Non-pigmented ciliary epithelial cell (primary cell): ENCODE measurements around the gene TMPRSS4.

ENCODE experiments used
- DNase-seq: peaks from one replicate; pipeline ENCODE4 v3.0.0-alpha.2; 2010; ENCODE audit warnings: low read depth

Gene TMPRSS4

DNA sequence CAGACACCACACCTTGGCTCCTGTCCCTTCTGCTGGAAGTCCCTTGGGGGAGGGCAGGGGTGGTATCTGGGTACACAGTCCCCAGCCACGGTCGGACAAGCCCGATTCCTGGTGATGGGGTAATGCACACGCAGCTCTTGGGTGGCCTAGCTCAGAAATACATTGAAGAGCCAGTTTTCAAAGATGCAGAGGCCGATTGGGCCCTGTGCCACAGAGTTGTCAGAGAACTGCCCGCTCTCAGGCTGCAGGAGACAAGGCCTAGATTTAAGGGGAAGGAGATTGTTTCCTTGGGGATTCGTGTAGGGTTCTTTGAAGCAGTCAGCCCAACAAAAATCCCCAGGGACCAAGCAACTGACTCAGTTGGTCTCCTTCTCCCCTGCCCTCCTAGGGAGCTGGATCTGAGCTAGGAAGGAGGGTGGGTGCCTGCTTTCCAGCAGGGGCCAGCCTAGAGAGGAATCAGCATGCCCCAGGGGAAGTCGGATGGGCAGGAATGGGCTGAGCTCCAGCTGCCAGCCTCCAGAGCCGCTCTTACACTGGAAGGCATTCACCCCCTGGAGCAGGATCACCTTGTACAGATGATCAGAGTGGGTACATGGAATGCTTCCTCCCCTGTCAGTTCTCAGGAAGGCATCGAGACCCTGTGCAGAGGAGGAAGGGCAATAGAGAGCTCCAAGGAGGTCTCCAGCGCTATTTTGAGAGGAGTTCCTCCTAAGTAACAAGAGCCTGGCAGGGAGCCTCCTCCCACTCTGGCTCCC is 79.1 kb downstream of the TMPRSS4 start:
- no peak for DNase-seq

DNA sequence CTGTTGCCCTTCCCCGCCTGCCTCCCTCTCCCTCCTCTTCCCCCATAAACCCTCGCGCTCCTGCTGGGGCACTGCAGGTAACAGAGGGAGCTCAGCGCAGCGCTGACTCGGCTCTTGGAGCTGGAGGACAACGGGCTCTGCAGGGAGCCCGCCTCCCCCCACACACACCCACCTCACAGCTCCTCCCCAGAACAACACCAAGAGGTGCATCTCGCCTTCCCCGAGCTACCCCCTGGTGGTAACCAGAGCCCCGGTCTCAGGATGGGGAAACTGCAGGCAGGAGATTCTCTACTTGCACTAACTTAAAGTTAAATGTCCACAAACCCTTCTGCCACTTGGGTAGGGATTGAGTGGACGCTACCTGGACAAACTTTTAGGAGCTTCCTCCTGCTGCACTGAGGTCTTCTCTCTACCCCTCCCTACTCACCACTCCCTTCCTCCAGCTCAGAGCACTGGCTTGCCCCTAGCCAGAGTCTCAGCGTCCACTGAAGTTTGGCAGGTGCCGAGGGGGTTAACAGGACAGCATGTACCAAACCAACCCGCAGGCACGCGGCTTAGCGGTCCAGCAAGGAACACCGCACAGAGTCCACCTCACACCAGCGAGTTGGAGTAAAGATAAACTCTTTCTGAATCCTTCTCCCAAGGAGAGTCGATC is 79.8 kb downstream of the TMPRSS4 start:
- no peak for DNase-seq

DNA sequence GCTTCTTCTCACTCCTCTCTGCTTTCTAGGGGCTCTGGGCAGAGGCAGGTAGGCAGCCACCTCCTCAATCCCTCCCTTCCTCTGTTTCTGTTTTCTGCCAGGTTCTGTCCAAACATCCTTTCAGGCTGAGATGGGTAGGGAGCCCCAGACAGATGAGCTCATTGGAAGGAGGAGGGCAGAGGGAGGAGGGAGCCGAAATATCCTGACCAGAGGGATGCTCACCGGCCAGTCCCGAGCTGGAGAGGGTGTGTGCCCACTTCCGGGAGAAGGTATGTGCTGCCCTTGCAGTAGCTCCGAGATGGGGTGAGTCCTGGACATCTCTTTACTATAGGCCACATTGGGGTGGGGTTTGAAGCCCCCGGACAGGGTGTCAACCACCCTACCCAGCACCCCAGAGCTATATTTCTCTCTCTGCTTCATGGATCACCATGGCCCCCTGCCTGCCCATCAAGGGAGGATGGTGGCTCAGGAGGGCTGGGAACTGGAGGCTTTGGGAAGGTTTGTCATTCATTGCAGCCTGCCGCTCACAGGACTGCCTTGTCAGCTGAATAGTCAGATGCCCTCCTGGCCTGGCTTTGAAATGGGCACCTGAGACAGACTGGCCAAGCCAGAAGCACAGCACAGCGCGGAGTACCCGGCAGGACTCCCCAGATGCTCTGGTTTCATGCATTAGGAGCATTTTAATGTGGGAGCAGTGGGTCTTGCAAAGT is 80.5 kb downstream of the TMPRSS4 start:
- no peak for DNase-seq

DNA sequence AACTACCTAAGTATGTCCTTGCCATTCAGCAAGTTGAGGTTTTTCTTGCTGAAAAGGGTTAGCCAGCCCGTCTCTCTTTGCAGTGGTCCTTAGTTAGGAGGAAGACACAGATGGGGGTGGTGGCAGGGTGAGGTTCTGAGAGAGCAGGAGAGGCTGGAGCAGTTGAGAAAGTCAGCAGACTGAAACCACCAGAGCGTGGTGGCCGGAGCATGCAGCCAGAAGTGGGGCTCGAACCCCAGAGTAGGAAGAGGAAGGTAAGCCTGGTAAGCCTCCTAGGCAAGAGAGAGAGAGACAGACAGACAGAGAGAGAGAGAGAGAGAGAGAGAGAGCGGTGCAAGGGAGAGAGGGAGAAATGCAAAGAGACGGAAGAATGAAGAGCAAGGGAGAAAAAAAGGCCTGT is 84.9 kb downstream of the TMPRSS4 start:
- DNase-seq, result no peak

DNA sequence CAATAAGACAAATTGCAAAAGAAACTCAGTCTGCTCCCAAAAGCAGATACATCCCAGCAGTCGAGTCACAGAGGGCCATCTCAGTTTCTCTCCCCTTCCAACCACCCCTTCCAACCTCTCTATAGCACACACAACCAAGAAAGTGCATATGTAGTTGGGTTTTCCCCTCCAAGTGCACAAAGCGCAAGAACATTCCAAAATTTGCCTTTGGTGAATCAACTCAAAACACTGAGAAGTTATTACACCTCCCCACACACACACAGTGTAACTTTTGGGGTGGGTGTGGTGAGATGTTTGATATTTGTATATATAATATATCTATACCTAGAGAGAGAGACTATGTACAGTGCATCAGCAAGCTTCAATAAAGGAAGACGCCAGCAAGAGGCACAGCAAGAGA is 86.0 kb downstream of the TMPRSS4 start:
- no peak for DNase-seq

DNA sequence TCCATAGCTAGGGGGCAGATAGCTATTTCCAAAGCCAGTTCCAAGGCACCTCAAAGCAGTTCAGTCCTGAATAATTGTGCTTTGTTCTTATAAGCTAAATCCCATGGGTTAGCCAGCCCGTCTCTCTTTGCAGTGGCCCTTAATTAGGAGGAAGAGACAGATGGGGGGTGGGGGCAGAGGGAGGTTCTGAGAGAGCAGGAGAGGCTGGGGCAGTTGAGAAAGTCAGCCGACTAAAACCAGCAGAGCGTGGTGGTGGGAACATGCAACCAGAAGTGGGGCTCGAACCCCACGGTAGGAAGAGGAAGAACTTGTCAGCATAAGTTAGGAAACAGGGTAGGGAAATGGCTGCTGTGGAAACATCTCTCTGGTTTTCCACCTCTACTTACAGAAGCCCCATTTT is 86.6 kb downstream of the TMPRSS4 start:
- DNase-seq, result no peak

DNA sequence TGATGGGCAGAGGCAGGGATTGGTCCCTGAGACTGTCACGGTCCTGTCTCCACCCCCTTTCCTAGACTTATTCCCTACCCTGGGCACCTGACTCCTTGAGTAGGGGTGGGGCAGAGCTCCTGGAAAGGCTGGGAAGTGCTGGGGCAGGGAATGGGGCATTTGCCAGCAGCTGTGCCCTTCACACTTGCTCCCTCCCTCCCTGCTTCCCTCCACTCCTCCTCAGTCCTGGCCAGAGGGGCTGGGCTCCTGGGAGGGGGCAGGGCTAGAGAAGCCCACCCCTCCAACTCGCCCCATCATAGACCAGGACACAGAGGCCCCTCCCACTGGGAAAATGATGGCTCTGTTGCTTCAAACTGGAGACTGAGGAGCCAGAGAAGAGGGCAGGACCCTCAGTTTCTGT is 88.0 kb downstream of the TMPRSS4 start:
- no peak for DNase-seq

DNA sequence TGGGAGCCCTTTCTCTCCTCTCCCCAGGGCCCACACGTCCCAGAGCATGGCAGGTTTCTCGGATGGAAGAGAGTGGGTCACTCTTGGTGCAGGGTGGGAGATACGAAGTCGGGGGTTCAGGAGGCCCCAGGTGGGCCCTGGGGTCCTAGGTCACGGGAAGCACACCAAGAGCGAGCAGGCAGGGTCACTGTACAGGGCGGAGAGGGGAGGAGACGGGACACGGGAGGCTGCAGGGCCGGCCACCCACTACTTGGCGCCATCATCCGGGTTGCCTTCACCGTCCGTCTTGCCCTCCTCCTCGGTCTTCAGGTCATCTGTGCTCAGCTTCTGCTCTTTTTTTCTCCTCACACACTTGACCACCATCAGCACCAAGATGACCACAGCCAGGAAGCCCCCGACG is 89.8 kb downstream of the TMPRSS4 start:
- DNase-seq, result no peak

DNA sequence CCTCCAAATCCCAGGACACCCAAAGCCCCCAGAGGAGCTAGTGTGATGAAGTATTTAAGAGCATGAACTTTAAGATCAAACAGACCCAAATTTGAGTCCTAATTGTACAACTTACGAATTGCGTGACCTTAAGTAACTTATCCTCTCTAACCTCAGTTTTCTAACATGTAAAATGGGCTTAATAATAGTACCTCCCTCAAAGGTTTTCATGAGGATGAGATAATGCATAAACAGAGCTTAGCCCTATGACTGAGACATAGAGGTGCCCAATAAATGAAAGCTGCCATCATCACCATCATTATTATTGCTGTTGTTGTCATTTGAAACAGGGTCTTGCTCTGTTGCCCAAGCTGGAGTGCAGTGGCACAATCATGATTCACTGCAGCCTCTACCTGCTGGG is 90.4 kb downstream of the TMPRSS4 start:
- DNase-seq, result no peak

DNA sequence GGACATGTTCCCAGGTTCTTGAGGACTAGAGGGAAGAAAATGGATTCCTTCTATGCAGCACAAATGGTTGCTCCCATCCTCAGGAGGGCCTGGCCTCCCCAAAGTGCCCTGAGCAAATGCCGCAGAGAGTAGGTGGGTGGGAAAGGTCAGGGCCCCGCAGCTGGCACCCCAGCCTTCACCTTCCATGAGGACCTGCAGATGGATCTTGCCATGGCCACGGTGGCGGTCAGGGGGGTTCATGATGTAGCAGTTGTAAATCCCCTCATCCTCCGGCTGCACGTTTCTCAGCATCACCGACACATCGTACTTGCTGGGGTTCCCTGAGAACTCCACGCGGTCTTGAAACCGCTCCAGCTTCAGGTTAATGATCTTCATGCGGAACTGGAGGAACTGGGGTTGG is 91.0 kb downstream of the TMPRSS4 start:
- no peak for DNase-seq

DNA sequence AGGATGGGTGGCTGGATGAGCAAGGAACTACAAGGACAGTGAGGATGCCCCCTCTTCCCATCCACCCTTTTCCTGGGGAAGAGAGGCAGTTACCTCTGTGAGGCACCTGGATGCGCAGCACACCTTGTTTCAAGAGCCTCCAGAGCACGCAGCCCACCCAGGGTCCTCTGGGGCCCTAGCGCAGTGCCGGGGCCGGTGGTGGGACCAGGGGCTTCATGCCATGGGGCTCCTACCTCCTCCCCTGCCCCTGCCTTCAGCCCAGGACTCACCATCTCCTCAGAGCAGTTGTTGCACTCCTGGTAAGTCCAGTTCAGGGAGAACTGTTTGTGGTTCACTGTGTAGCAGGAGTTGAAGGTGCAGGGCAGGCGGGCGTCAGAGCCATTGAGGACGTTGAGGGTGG is 91.4 kb downstream of the TMPRSS4 start:
- DNase-seq, result no peak

DNA sequence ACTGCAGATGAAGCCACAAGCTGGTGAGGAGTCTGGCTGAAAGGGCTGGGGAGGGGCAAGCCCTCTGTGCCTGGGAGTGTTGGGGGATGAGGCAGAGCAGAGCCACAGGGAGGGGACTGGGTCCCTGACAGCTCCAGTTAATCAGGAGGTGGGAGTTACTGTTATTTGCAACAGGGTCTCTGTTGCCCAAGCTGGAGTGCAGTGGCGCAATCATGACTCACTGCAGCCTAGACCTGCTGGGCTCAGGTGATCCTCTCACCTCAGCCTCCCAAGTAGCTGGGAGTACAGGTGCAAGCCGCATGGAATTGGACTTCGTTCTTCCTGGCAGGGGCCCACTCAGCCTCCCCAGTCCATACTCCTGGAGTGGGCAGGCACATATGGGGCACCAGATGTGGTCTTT is 91.9 kb downstream of the TMPRSS4 start:
- DNase-seq, result no peak

DNA sequence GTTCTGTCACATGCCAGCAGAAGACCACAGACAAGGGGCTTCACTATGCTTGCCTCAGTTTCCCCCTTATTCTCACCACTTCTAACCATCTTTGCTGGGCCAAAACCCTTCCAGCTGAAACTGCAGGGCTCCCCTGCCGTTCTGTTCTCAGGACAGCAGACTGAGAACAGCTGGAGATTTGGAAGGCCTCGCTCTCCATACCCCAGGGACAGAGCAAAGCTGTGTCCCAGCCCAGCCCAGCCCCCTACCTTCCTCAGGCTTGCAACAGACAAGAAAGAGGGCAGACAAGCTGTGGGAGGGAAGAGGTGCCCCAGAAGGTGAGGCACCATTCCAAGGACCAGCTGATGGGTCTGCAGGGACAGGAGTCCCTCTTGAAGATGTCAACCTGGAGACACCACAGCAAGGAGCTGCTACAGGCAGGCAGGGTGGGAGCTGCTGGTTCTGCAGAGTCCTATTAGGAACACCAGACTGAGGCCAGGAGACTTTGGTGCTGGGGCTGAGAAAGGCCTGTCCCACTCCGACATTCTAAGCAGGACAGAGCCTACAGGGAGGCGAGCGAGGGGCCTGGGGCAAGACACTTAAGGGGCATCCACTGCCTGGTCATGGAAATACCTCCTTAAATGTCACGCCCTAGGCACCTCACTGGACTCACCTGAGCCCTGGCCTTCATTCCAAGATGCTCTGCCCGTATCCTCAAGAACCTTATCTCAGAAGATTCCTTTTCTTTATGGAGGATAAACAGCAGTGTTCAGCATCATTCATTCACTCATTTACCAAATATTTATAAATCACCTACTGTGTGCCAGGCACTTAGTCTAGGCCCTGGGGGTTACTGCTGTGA is 92.6 kb downstream of the TMPRSS4 start:
- DNase-seq, result no peak

DNA sequence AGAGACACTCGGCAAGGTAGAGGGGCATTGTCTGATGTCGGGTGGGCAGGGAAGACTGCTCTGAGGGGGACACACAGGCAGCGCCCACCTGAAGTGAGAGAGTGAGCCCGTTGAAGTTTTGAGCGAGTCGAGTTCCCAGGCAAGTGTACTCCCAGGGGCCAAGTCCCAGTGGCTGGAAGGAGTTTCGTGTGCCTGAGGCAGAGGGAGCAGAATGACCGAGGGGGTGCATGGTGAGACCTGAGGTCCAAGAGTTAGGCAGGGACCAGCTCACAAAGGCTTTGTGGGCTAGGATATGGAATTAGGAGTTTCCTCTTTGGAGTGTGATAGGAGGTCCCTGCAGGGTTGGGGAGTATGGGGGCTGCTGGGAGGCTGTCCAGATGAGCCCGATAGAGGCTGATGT is 93.4 kb downstream of the TMPRSS4 start:
- DNase-seq, result no peak

DNA sequence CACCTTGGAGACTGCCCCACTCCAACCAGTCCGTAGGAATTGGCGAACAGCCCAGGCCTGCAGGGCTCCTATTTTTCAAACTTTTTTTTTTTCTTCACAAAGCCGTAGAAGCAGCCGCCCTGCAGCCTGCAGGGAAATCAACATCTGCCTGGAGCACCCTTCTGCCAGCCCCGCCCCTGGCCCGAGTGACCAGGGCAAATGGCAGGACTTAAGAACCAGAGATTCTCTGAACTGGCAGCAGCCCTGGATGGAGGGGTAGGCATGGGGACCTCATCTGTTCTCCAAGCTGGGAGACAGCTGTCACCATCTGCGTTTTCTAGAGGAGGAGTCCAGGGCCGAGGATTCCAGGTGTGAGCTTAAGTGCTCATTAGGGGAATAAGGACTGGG is 94.0 kb downstream of the TMPRSS4 start:
- DNase-seq, result no peak
